ENCODE data around the gene SNX18. TPM values are rescaled to one million over a fixed set of nuclear protein-coding genes. Genes with fewer than 3 reads are reported as not detected.

SNX18 gene
- polyA plus RNA-seq, 2 of the 4 experiments (the other 2 are of a cell fraction) = 7.1 to 8.1 TPM

DNA sequence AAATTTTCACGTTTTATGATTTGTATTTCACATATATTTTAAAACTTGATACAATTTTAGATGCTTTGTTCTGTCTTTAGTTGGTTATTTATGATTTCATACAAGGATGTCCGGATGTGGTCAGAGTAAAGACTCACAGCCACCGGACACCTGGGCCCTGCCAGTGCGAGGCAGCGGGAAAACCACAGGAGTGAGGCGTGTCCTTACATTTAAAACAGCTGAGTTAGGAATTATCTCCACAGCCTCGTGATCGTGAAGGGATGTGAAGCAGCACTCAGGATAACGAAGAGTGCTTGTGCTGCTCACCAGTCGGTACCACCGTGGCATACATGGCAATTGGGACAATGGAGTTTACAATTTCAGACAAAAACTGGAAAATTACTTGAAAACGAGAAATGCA, 14.0 kb downstream of the SNX18 start:
- H3K4me1 ChIP-seq = no peaks in the 10 kb centered on the region
- DNase-seq (ENCODE audit: low read depth in 1 of 2, low spot score in 1 of 2) (no peak), ATAC-seq (no peak), FAIRE-seq (no peak)
- no peak overlapping the region for H3K4me3 ChIP-seq
- no peak overlapping the region for H3K27ac ChIP-seq
- ChIA-PET CTCF (no interaction called here), POLR2A (no interaction called here)
- 73% methylated on average over 12 of the region's 12 CpGs for WGBS (ENCODE audit: missing lambda C conversion rate)
- H3K4me2 ChIP-seq = no peak overlapping the region
- no peak for TF ChIP-seq JUNB (IDR thresholded peaks at IDR 0.05)
- TF ChIP-seq CHD2 (IDR thresholded peaks at IDR 0.05; ENCODE audit: low read length, partially characterized antibody) = no peak
- no peak for TF ChIP-seq GATA3 (IDR thresholded peaks at IDR 0.05; ENCODE audit: borderline replicate concordance)
- TF ChIP-seq, protein P1, sequence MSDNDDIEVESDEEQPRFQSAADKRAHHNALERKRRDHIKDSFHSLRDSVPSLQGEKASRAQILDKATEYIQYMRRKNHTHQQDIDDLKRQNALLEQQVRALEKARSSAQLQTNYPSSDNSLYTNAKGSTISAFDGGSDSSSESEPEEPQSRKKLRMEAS (IDR thresholded peaks at IDR 0.05) = no peak
- no peak for TF ChIP-seq BHLHE40 (IDR thresholded peaks at IDR 0.05; ENCODE audit: low read depth, low read length)
- no peak for TF ChIP-seq RNF2 (IDR thresholded peaks at IDR 0.05; ENCODE audit: borderline replicate concordance, low read depth)
- no peak for TF ChIP-seq KDM1A (IDR thresholded peaks at IDR 0.05; ENCODE audit: low read depth)
- TF ChIP-seq CHD4 (IDR thresholded peaks at IDR 0.05; ENCODE audit: borderline replicate concordance) = no peak
- no peak for TF ChIP-seq PHF8 (IDR thresholded peaks at IDR 0.05; ENCODE audit: borderline replicate concordance, low read depth)
- TF ChIP-seq, protein P2, sequence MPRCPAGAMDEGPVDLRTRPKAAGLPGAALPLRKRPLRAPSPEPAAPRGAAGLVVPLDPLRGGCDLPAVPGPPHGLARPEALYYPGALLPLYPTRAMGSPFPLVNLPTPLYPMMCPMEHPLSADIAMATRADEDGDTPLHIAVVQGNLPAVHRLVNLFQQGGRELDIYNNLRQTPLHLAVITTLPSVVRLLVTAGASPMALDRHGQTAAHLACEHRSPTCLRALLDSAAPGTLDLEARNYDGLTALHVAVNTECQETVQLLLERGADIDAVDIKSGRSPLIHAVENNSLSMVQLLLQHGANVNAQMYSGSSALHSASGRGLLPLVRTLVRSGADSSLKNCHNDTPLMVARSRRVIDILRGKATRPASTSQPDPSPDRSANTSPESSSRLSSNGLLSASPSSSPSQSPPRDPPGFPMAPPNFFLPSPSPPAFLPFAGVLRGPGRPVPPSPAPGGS (IDR thresholded peaks at IDR 0.05) = no peak
- no peak for TF ChIP-seq EP300 (IDR thresholded peaks at IDR 0.05)
- no peak for TF ChIP-seq JUN (IDR thresholded peaks at IDR 0.05)
- no peak for TF ChIP-seq HOXA7 (CRISPR knock-in tag; IDR thresholded peaks at IDR 0.05)
- TF ChIP-seq MYC (IDR thresholded peaks at IDR 0.05; ENCODE audit: borderline replicate concordance, low read length) = no peak
- no peak for TF ChIP-seq ZC3H11A (IDR thresholded peaks at IDR 0.05)
- TF ChIP-seq MAZ (IDR thresholded peaks at IDR 0.05; ENCODE audit: borderline replicate concordance, low read depth, low read length) = no peak
- no peak for TF ChIP-seq RARB (CRISPR knock-in tag; IDR thresholded peaks at IDR 0.05)
- H3K9me3 ChIP-seq = no peaks in the 10 kb centered on the region

DNA sequence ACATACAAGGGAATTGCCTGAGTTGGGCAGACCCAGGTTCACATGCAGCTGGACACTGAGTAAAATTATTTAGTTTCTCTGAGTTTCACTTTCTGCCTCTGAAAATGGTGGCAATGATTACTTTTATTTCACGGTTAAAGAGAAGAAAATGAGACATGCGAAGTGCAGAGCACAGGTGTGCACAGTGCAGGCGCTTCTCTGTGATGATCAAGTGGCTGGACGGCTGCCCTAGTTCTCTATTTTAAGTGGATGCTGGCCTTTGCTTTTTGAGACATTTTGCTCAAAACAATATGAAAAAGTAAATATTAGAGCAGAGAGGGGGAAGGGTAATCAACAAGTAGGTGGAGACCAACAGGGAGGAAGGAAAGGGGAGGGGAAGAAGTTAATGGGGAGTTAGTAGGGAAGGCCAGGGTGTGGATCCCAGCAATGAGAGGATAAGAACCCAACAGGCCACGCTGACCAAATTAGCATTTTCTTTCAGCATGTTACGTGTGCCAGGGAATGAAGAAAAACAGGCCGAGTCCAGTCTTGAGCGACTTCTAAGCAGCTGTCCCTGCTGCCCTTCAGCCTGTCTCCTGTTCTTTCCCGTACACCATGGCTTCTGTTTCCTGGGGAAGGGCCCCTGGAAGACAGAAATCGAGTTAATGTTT, 16.1 kb downstream of the SNX18 start:
- no peak for DNase-seq (ENCODE audit: low read depth in 1 of 2, low spot score in 1 of 2)
- H3K4me2 ChIP-seq = no peak overlapping the region
- TF ChIP-seq POLR2AphosphoS2 (conservative IDR thresholded peaks at IDR 0.05; ENCODE audit: low read length) = no peak
- TF ChIP-seq PHF8 (IDR thresholded peaks at IDR 0.05; ENCODE audit: borderline replicate concordance, low read depth) = no peak
- TF ChIP-seq, protein P3, sequence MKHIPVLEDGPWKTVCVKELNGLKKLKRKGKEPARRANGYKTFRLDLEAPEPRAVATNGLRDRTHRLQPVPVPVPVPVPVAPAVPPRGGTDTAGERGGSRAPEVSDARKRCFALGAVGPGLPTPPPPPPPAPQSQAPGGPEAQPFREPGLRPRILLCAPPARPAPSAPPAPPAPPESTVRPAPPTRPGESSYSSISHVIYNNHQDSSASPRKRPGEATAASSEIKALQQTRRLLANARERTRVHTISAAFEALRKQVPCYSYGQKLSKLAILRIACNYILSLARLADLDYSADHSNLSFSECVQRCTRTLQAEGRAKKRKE (CRISPR knock-in tag; IDR thresholded peaks at IDR 0.05; ENCODE audit: low read depth) = no peak
- TF ChIP-seq ESRRA (IDR thresholded peaks at IDR 0.05; ENCODE audit: borderline replicate concordance, low read length) = no peak
- no peak for TF ChIP-seq HOXA7 (CRISPR knock-in tag; IDR thresholded peaks at IDR 0.05)
- TF ChIP-seq, protein P2 (IDR thresholded peaks at IDR 0.05) = no peak
- H3K4me3 ChIP-seq = no peak overlapping the region
- ChIA-PET CTCF (interaction anchor here (0.5 to 1.7 kb wide), 4 partner anchors 15 to 669 kb away, joined by 3 to 4 read pairs (median 4); no protein-coding TSS in a partner anchor), POLR2A (interaction anchor here (0.7 kb wide), 1 partner anchor 626 kb away, joined by 4 read pairs; the partner anchor contains the start of gene GPX8)
- no peak overlapping the region for H3K27ac ChIP-seq
- H3K9me3 ChIP-seq = no peaks in the 10 kb centered on the region
- H3K4me1 ChIP-seq = no peaks in the 10 kb centered on the region
- no peak for ATAC-seq
- 82% methylated on average over 10 of the region's 10 CpGs for WGBS (ENCODE audit: missing lambda C conversion rate)
- no peak for FAIRE-seq

All from A549 (cell line).